Activated CD8-positive, alpha-beta memory T cell treated with anti-CD3 and anti-CD28 coated beads for 1 hour (primary cell): ENCODE results near the gene TMTC2.
"Not testable (repeated sequence)": the region's sequence is repeated elsewhere in the genome, so short reads cannot be mapped to it uniquely, and the experiment has no call there.

Experiments used
- DNase-seq, 2 donors: peaks; one replicate each; pipeline ENCODE4 v3.0.0-alpha.2; 2020; ENCODE audit warnings: low read depth in 1 of 2; ENCODE audit errors: extremely low read depth in 1 of 2

Gene TMTC2

GRCh38 chr12:83065562-83065961 is 378.9 kb downstream of the TMTC2 start:
- no peak for DNase-seq

- no peak for DNase-seq
Measured at GRCh38 chr12:83067981-83068380, 381.3 kb downstream of the TMTC2 start.

GRCh38 chr12:83074358-83074894 is 387.7 kb downstream of the TMTC2 start:
- DNase-seq: no peak

- DNase-seq: no peak
Measured at GRCh38 chr12:83075471-83075870, 388.8 kb downstream of the TMTC2 start.

- DNase-seq: no peak
Measured at GRCh38 chr12:83077041-83077440, 390.3 kb downstream of the TMTC2 start.

- no peak for DNase-seq
Measured at GRCh38 chr12:83082690-83083276, 396.1 kb downstream of the TMTC2 start.

GRCh38 chr12:83083616-83084015 is 396.9 kb downstream of the TMTC2 start:
- DNase-seq: no peak

- DNase-seq: no peak
Measured at GRCh38 chr12:83084516-83085234, 398.0 kb downstream of the TMTC2 start.

- DNase-seq: no peak
Measured at GRCh38 chr12:83086023-83086422, 399.3 kb downstream of the TMTC2 start.

GRCh38 chr12:83089575-83089974 is 402.9 kb downstream of the TMTC2 start:
- no peak for DNase-seq

GRCh38 chr12:83092129-83092528 is 405.4 kb downstream of the TMTC2 start:
- no peak for DNase-seq

GRCh38 chr12:83092606-83093005 is 405.9 kb downstream of the TMTC2 start:
- DNase-seq: no peak

- no peak for DNase-seq
Measured at GRCh38 chr12:83093426-83093825, 406.7 kb downstream of the TMTC2 start.

GRCh38 chr12:83097643-83098342 is 411.1 kb downstream of the TMTC2 start:
- no peak for DNase-seq

GRCh38 chr12:83099436-83099835 is 412.7 kb downstream of the TMTC2 start:
- DNase-seq: no peak

- DNase-seq: no peak
Measured at GRCh38 chr12:83102499-83102898, 415.8 kb downstream of the TMTC2 start.

- DNase-seq: no peak
Measured at GRCh38 chr12:83106873-83107272, 420.2 kb downstream of the TMTC2 start.

- no peak for DNase-seq
Measured at GRCh38 chr12:83110424-83110823, 423.7 kb downstream of the TMTC2 start.

- DNase-seq: no peak
Measured at GRCh38 chr12:83113945-83114344, 427.2 kb downstream of the TMTC2 start.

- no peak for DNase-seq
Measured at GRCh38 chr12:83114966-83115365, 428.3 kb downstream of the TMTC2 start.

GRCh38 chr12:83117926-83118325 is 431.2 kb downstream of the TMTC2 start:
- DNase-seq: not testable (repeated sequence)
